NCI-H345 treated with DMSO at 0.1 percent for 48 hours (cell line): ENCODE data around the gene LBHD2.

ENCODE experiments used
- DNase-seq: peaks from one replicate; lab custom pipeline; 2025; ENCODE audit not compliant: unreplicated experiment; lab: John Stamatoyannopoulos, UW

The LBHD2 gene

GRCh38 chr14:103090481-103091020 lies 6.5 kb downstream of the LBHD2 start:
- no peak for DNase-seq

DNA sequence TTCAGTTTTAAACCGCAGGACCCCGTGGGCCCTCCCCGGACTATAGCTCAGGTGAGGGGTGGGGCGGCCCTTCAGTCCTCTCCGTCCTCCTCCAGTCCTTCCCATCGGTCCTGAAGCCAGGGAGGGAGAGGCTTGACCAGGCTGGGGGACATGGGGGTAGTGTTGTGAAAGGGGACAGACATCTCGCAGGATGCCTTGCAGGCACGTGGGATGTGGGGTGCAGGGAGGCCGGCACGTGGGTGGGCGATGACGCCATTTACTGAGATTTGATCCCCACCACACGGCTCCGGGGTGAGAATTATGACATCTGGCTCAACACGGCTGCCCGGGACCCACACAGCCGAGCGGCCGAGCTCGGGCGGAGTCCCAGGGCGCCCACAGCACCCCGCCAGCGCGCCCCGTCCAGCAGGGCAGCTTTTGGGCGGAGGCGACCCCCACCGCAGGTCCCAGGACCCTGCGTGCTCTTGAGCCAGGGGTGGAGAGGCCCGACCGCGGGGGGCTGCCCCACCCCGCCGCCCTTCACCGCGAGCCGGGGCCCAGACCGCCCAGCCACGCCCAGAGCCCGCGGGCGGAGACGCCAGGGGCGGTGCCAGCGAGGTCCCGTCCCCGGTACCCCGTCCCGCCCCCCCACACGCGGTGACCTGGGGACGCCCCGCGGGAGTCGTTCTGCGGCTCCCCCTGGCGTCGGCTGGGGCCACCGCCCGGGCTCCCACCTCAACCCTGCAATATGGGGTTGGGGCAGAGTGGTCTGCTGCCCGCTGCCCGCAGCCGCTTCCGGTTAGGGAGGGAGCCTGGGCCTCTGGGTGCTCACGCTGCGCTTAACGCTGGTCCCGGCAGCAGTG lies 7.3 kb downstream of the LBHD2 start:
- DNase-seq, result no peak

DNA sequence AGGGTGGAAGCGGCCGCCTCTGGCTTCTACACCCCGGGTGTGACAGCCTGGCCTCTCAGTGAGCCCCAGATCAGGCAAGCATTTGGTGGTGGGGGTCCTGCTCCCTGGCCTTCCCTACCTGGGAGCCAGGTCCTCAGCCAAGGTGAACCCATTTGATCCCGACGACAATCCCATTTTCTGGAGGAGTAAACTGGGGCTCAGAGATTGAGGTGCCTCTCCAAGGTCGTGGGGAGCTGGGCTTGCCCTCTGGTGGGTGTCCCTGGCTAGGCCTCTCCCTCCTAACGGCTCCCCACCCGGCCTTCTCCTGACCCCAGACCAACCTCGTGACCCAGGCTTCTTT lies 7.8 kb downstream of the LBHD2 start:
- no peak for DNase-seq

- no peak for DNase-seq
Measured at GRCh38 chr14:103093856-103094405, 9.9 kb downstream of the LBHD2 start.

DNA sequence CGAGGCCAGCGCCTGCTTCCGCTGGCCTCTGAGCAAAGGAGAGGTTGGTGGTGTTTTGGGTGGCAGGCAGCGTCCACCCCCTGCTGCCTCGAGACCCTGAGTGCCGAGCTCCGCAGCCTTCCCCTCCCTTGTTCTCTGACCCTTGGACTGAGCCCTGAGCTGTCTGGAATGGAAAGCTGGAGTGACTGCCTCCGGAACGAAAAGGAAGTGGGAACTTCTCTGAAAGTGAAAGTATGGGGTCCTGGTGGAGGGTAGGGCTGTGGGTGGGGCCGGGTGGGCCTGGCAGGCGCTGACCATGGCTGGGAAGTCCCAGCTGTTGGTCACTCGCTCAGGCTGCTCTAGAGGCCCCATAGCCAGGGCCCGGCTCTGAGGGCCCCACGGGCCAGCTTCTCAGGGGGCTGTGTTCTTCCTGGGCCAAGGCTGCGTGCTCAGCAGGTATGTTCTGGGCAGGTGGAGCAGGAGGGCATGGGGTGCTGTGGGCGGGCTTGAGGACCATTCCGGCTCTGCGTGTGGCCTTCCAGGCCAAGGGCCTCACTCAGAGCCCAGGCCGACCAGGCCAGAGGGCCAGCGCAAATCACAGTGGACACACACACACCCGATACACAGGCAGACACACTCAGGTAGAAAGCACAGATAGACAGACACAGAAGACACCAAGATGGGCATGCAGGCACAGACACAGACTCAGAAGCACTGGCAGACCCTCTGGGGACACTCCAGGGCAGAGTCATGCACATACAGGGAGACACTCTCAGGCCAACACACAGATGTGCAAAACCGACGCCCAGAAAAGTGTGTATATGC lies 10.6 kb downstream of the LBHD2 start, which contains the start of gene EXOC3L4:
Gene EXOC3L4, plus strand, starts transcription at position 320 of the 804 bp plus-strand sequence. CDS start 5,495 bp downstream, outside the sequence.
- DNase-seq, result no peak

DNA sequence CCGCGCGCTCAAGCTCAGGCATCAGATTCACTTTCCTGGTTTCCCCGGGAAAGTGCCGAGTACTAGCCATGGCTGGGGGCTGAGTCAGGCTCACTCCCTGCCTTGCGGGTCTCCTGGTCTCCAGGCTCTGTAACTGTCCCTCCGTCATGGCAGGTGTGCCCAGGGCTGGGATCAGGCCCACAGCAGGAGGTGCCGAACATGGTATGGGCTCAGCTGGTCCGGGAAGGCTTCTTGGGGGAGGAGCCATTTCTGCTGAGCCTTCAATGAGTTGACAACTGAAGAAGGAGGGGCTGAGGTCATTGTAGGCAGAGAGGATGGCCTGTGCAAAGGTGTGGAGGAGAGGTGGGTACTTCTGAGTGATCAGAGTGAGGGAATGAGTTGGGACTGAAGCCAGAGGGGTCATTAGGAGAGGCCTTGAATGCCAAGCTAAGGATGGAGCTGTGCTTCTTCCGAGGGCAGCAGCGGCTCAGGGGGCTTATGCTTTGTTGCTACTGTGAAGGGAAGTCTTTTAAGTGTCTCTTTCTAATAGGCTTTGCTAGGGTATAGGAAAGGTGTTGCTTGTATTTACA lies 11.3 kb downstream of the LBHD2 start:
- no peak for DNase-seq

DNA sequence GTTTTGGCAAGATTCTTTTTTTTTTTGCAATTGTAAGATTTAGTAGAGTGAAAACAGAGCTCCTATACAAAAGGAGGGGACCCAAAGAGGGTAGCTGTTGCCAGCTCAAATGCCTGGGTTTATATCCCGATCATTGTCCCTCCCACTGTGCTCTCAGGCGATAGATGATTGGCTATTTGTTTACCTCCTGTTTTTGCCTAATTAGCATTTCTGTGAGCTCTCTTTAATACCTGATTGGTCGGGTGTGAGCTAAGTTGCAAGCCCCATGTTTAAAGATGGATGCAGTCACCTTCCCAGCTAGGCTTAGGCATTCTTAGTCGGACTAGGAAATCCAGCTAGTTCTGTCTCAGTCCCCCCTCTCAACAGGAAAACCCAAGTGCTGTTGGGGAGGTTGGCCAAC lies 12.4 kb downstream of the LBHD2 start:
- no peak for DNase-seq

DNA sequence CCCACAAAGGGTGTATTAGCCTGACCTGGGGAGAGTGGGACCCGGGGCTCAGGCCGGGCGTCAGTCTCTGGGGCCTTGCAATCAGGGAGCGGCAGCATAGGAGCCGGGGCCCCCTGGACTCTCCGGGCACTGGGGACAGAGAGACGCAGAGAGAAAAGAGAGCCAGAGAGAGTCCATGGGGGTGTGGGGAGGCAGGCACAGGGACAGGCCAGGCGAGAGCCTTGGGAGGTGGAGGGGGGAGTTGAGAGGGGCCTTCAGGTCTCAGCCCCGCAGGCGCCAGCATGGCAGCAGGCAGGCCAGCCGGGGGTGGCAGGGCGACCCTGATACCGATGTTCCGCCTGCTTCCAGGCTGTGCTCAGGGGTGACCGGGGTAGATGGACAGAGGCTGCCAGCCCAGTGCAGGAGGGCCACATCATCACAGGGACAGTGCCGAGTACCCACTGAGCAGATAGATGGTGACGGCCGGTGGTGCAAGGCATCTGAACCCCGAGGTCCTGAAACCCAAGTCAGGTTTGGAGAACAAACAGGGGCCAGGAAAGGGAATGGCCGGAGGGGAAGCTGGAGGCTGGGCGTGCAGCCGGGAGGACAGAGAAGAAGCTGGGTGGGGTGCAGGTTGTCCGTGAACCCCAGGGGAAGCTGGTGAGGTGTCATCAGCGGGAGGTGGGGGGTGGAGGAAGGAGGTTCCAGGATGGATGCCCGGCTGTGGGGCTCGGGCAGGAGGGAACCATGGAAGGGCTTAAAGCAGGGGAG lies 13.4 kb downstream of the LBHD2 start:
- no peak for DNase-seq

GRCh38 chr14:103097994-103098957 lies 14.3 kb downstream of the LBHD2 start:
- DNase-seq, result no peak

GRCh38 chr14:103099081-103099732 lies 15.2 kb downstream of the LBHD2 start:
- DNase-seq, result no peak

GRCh38 chr14:103099733-103100280 lies 15.8 kb downstream of the LBHD2 start:
- no peak for DNase-seq

DNA sequence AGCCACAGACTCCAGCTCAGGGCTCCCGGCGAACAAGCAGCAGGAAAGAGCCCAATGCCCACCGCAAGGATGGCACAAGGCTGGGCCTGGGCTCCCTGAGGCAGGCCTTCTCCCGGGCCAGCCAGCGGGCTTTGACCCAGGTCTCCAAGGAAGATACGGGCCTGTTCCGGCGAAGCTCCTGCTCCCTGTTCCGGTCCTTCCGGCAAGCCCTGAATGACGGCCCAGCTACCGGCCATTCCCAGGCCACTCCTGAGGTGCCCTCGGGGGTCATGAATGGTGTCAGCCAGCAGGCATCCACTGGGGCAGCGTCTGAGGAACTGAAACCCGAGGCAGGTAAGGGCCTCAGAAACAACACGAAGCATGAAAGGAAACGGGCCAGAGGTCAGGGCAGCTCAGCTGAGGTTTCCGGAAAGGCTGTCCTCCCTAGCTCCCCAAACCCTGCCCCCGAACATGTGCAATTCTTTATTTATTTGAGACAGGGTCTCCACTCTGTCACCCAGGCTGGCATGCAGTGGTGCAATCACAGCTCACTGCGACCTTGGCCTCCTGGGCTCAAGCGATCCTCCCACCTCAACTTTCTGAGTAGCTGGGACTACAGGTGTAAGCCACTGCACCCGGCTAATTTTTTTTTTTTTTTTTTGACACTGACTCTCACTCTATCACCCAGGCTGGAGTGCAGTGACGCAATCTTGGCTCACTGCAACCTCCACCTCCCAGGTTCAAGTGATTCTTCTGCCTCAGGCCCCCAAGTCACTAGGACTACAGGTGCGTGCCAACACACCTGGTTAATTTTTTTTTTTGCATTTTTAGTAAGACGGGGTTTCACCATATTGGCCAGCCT lies 16.5 kb downstream of the LBHD2 start:
- DNase-seq, result no peak

GRCh38 chr14:103101257-103101962 lies 17.4 kb downstream of the LBHD2 start:
- no peak for DNase-seq

DNA sequence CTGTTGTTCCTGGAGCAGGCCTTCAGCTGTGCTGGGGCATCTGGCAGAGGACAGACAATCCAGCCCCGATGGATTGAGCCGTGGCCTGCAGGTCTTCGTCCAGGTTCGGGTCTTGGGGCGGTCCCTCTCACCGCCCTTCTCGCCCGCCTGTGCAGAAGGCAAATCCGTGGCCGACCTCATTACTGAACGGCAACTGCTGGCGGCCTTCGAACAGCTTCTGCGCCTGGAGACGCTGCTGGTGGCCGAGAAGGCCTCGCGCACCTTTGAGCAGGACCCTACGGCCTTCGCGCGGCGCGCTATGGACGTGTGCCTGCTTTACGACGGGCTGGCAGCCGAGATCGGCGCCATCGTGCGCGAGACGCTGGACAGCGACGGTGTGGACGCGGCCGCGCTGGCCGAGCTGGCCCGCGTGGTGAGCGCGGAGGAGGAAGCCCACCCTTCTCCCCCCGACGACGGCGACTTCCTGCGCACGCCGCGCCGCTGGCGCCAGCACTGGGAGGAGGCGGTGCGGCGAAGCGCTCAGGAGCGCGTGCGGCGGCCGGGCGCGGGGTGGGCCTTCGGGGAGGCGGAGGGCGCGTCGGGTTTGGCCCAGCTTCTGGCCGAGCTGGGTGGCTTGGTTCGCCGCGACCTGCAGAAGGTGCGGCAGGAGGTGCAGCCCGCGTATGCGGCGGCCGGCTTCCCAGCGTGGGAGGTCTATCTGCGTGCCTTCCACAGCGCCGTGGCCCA lies 18.1 kb downstream of the LBHD2 start:
- no peak for DNase-seq

GRCh38 chr14:103102689-103103260 lies 18.8 kb downstream of the LBHD2 start:
- DNase-seq, result no peak
